Skeletal muscle satellite cell (primary cell): ENCODE results near the gene TRERF1.

Experiments used
- H3K27me3 ChIP-seq: 2 replicates; pipeline ENCODE4 v1.7.0; 2013; ENCODE audit warnings: low read length; ENCODE audit not compliant: control insufficient read depth, insufficient read depth
- H3K36me3 ChIP-seq: 2 replicates; pipeline ENCODE4 v1.7.0; 2013; ENCODE audit warnings: mild to moderate bottlenecking, control low read depth, low read length; ENCODE audit not compliant: insufficient read depth
- H3K4me1 ChIP-seq: 2 replicates; pipeline ENCODE4 v1.7.0; 2013; ENCODE audit warnings: low read length; ENCODE audit not compliant: control insufficient read depth, insufficient read depth
- H3K4me2 ChIP-seq: 2 replicates; pipeline ENCODE4 v1.7.0; 2013; ENCODE audit warnings: mild to moderate bottlenecking, low read length
- H3K4me3 ChIP-seq: 2 replicates; pipeline ENCODE4 v1.7.0; 2013; ENCODE audit warnings: low read length
- H3K9ac ChIP-seq: 2 replicates; pipeline ENCODE4 v1.7.0; 2013; ENCODE audit warnings: mild to moderate bottlenecking, low read depth, low read length, moderate library complexity
- H3K9me3 ChIP-seq: replicated peaks from 2 replicates; pipeline ENCODE4 v1.7.0; 2013; ENCODE audit warnings: mild to moderate bottlenecking, control low read depth, low read length

Gene TRERF1

DNA sequence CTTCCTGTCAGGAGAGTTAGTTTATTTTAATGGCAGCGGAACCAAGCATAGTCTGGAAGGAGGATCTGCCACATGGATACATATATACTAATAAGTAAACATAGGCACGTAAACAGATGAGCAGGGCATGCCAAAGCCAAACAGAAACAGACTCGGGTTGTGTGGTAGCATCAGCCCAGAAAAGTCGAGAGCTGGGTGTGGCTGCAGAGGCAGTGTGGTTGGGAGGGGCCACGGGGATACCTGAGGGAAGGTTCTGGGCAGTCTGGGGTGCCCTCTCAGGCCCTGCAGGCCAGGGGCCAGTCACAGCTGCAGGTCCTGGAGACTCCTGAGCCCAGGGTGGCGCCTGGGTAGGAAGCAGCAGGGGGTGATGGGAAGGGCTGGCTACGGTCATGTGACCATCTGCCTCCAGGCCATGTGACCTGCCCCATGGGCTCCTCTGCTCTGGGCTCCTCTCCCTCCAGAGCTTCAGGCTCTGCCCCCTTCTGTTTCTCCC, 191.3 kb downstream of the TRERF1 start:
- Histone ChIP-seq H3K36me3 (no peaks in the 10 kb centered on the region), H3K9ac (no peak overlapping the region), H3K9me3 (no peaks in the 10 kb centered on the region), H3K4me3 (no peak overlapping the region), H3K4me1 (peaks cover 1% of the 10 kb centered on the region), H3K4me2 (no peak overlapping the region), H3K27me3 (no peaks in the 10 kb centered on the region)

- Histone ChIP-seq H3K4me2 (no peak overlapping the region), H3K27me3 (no peaks in the 10 kb centered on the region), H3K9me3 (no peaks in the 10 kb centered on the region), H3K36me3 (no peaks in the 10 kb centered on the region), H3K9ac (no peak overlapping the region), H3K4me3 (no peak overlapping the region), H3K4me1 (peaks cover 6% of the 10 kb centered on the region)
These were observed 191.8 kb downstream of the TRERF1 start for GRCh38 chr6:42259841-42260395.

DNA sequence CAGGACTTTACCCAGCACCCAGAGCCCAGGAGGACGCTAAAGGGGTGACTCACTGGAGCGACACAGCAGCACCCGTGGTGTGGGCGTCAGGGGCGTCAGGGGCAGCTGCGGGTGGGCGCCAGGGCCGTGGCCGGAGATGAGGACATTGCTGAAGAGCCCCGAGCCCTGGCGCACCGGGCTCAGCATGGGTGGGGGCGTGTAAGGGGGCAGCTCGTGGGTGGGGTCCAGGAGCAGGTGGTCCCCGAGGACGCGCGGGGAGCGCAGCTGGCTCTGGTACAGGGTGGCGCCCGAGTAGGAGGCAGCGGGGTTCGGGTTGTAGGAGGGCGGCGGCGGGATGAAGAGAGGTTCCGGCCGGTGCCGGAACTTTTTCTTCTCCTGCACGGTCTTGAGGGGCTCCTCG, 192.4 kb downstream of the TRERF1 start:
- H3K9ac ChIP-seq, result no peak overlapping the region
- H3K36me3 ChIP-seq, result no peaks in the 10 kb centered on the region
- H3K4me2 ChIP-seq, result no peak overlapping the region
- H3K9me3 ChIP-seq, result no peaks in the 10 kb centered on the region
- H3K27me3 ChIP-seq, result no peaks in the 10 kb centered on the region
- peaks cover 7% of the 10 kb centered on the region for H3K4me1 ChIP-seq
- no peak overlapping the region for H3K4me3 ChIP-seq

- H3K9me3 ChIP-seq, result no peaks in the 10 kb centered on the region
- H3K9ac ChIP-seq, result no peak overlapping the region
- no peaks in the 10 kb centered on the region for H3K36me3 ChIP-seq
- no peak overlapping the region for H3K4me3 ChIP-seq
- peaks cover 7% of the 10 kb centered on the region for H3K4me1 ChIP-seq
- H3K27me3 ChIP-seq, result no peaks in the 10 kb centered on the region
- H3K4me2 ChIP-seq, result no peak overlapping the region
These were observed 194.1 kb downstream of the TRERF1 start for GRCh38 chr6:42257614-42258013.

- Histone ChIP-seq H3K9me3 (no peaks in the 10 kb centered on the region), H3K27me3 (no peaks in the 10 kb centered on the region), H3K4me2 (no peak overlapping the region), H3K36me3 (no peaks in the 10 kb centered on the region), H3K9ac (no peak overlapping the region), H3K4me3 (no peak overlapping the region), H3K4me1 (peaks cover 7% of the 10 kb centered on the region)
These were observed 194.7 kb downstream of the TRERF1 start for GRCh38 chr6:42257063-42257462.

DNA sequence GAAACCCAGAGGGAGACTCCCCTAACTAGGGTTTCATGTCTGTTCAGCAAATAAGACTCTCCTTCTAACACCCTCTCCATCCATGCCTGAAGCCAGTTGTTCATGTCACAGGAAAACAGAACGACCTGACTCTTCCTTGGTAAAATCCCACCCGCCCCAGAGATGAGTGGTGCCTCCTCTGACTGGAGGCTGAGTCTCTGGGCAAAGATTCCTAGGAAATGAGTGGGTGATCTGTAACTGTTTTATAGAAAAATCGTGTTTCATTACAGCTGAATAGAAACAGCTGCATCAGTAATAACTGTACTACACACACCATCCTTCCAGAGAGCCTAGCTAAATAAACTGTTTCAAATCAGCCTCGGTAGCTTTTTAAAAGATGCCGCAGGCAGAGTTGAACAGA, 196.7 kb downstream of the TRERF1 start:
- no peak overlapping the region for H3K9ac ChIP-seq
- no peak overlapping the region for H3K4me2 ChIP-seq
- H3K27me3 ChIP-seq, result no peaks in the 10 kb centered on the region
- no peaks in the 10 kb centered on the region for H3K36me3 ChIP-seq
- H3K9me3 ChIP-seq, result no peaks in the 10 kb centered on the region
- peaks cover 7% of the 10 kb centered on the region for H3K4me1 ChIP-seq
- H3K4me3 ChIP-seq, result no peak overlapping the region

DNA sequence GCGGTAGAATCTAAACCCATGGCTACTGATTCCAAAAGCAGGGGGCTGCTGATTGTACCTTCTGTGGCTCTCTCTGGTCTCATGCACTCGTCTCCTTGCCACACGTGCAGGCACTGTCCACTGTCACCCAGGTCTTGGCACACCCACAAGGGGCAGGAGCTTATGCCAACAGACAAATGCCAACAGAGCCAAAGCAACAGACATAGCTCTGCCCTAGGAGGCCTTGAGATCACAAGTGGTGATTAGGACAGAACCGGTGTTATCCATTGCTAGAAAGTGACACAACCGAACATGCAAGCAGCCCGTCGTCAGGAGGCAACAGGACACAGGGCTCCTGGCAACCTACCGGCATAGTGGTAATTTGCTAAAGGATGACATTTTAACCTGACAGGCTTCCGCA, 197.2 kb downstream of the TRERF1 start:
- Histone ChIP-seq H3K4me1 (peaks cover 7% of the 10 kb centered on the region), H3K9ac (no peak overlapping the region), H3K27me3 (no peaks in the 10 kb centered on the region), H3K4me3 (no peak overlapping the region), H3K9me3 (no peaks in the 10 kb centered on the region), H3K4me2 (no peak overlapping the region), H3K36me3 (no peaks in the 10 kb centered on the region)

DNA sequence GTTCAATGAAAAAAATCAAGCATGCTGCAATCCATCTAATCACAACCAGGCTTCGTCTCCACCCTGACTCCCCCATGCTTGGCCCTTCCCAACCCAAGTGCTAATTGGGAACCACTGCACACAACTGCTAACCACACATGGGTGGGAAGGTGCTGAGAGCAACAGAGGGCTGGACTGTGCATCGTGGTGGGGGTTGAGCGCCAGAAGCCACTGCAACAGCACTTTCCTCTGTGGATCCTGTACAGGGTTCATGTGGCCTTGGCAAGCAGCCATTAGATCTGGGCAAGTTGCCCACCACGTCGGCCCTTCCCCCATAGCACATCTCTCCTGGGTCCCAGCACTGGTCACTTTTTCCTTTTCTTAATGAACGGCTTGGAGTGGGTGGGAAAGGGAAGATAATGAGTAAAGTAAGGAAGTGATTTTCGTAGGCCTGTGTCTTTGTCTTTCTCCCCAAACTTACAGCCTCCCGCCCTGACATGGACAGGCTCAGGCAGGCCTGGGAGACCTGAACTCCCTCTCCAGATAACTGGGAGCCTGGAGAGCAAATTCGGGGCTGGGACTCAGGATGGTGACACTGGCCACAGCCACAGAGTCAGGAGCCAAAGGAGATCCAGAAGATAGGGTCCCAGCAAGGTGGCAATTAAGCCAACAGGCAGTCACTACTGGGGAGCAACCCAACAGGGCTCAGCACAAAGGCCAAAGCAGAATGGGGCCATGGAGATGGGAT, 199.7 kb downstream of the TRERF1 start:
- Histone ChIP-seq H3K4me3 (no peak overlapping the region), H3K36me3 (no peaks in the 10 kb centered on the region), H3K9ac (no peak overlapping the region)

DNA sequence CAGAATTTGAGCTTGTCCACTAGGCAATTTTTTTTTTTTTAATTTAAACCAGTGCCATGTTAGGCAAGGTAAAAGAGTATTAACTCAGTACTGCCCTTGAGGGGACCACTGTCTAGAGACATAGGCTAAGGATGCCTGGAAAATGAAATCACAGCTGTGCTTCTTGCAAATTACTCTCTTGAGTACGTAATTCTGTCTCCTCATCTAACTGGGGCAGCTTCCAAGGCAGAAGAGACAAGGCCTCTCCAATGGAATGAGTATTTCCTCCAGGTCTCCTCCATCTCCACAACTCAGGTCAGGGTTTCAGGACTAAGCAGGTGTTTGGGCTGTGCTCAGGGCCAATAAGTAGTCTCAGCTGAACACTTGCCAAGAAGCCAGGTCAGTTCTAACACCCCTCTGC, 200.2 kb downstream of the TRERF1 start:
- H3K36me3 ChIP-seq, result no peaks in the 10 kb centered on the region
- H3K4me3 ChIP-seq, result no peak overlapping the region
- peaks cover 7% of the 10 kb centered on the region for H3K4me1 ChIP-seq
- H3K9me3 ChIP-seq, result no peaks in the 10 kb centered on the region
- H3K9ac ChIP-seq, result no peak overlapping the region
- H3K4me2 ChIP-seq, result no peak overlapping the region
- no peaks in the 10 kb centered on the region for H3K27me3 ChIP-seq

More for the DNA sequence above, 199.7 kb downstream of the TRERF1 start:
- Histone ChIP-seq H3K4me1 (peaks cover 7% of the 10 kb centered on the region), H3K9me3 (no peaks in the 10 kb centered on the region), H3K27me3 (no peaks in the 10 kb centered on the region), H3K4me2 (no peak overlapping the region)

DNA sequence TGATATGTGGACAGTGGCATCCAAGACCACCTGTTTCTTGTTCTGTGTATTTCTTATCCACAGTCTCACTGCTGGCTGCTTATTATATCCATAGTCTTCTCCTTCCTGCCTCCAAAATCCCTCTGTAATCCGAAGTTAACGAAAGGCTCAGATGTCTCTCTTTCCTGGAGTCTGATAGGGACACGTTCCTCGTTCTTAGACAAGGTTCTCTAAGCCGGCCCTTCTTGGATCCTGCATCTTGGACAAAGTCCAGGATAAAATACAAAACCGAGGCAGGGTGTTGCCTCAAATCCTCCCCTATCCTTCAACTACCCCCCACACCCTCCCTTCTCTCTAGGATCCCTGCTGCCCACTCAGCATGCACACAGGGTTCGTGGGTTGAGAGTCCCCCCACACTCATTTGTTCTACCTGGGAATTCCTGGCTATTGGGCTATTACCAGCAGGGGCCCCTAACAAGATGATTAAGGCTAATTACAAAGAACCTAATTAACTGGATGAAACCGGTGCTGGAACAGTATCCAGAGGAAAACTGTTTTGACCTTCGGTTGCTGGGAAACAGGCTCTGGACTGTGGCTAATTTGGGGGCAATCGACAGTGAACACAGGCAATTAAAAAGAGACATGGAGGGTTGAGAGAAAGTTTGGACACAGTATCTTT, 201.3 kb downstream of the TRERF1 start:
- peaks cover 5% of the 10 kb centered on the region for H3K4me1 ChIP-seq
- no peaks in the 10 kb centered on the region for H3K9me3 ChIP-seq
- no peaks in the 10 kb centered on the region for H3K36me3 ChIP-seq

DNA sequence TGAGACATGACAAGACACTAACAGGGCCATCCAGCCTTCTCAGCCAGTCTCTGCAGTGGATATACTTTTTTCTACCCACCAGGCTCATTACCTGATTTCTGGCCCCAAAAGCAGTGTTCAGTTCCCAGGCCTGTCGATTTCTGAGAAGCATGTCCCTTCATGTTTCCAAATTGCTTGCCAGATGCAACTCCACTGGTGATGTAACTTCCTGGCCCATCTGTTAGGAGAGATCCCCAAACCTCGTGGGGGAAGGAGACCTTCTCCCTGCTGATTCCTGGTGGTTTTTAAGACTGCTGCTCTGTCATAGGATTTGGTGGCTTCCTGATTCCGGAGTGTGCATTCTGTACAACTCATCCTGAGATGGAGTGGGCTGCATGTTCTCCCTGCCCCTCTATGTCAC, 202.4 kb downstream of the TRERF1 start:
- Histone ChIP-seq H3K27me3 (no peaks in the 10 kb centered on the region), H3K36me3 (no peaks in the 10 kb centered on the region), H3K4me2 (no peak overlapping the region), H3K9me3 (no peaks in the 10 kb centered on the region), H3K4me1 (no peaks in the 10 kb centered on the region), H3K9ac (no peak overlapping the region), H3K4me3 (no peak overlapping the region)

More for the DNA sequence above, 201.3 kb downstream of the TRERF1 start:
- no peak overlapping the region for H3K9ac ChIP-seq
- no peak overlapping the region for H3K4me3 ChIP-seq
- no peaks in the 10 kb centered on the region for H3K27me3 ChIP-seq
- H3K4me2 ChIP-seq, result no peak overlapping the region
